Nephron (organoid): ENCODE results near the gene SLC4A8.

Source experiments
- H3K27ac Mint-ChIP-seq, 3 experiments: 2 replicates each; pipeline ENCODE4 v1.8.0; 2020; ENCODE audit warnings: mixed read lengths in 3 of 3, mild to moderate bottlenecking in 2 of 3, moderate library complexity in 1 of 3
- H3K27me3 Mint-ChIP-seq: 2 replicates; pipeline ENCODE4 v1.8.0; 2021; ENCODE audit warnings: low read depth, mild to moderate bottlenecking, moderate library complexity, mixed read lengths
- H3K36me3 Mint-ChIP-seq: 2 replicates; pipeline ENCODE4 v1.8.0; 2020; ENCODE audit warnings: low read depth, mixed read lengths
- H3K4me1 Mint-ChIP-seq: 2 replicates; pipeline ENCODE4 v1.8.0; 2020; ENCODE audit warnings: mixed read lengths
- H3K4me3 Mint-ChIP-seq, 3 experiments: 2 replicates each; pipeline ENCODE4 v1.8.0; 2020; ENCODE audit warnings: mild to moderate bottlenecking in 3 of 3, mixed read lengths in 3 of 3, moderate library complexity in 2 of 3
- H3K9me3 Mint-ChIP-seq: 2 replicates; pipeline ENCODE4 v1.8.0; 2020; ENCODE audit warnings: mixed read lengths
- CTCF ChIP-seq, 3 experiments: fragments of 200-600 bp; sonication (generic); IDR thresholded peaks; one replicate each; pipeline ENCODE4 v1.5.0; 2021; ENCODE audit warnings: antibody characterized with exemption in 3 of 3; ENCODE audit not compliant: unreplicated experiment in 3 of 3

Gene SLC4A8

GRCh38 chr12:51521554-51522276 is 97.1 kb downstream of the SLC4A8 start:
- Mint-ChIP-seq H3K36me3 (no peaks in the 10 kb centered on the region), H3K9me3 (no peaks in the 10 kb centered on the region), H3K27me3 (peaks cover 4% of the 10 kb centered on the region), H3K27ac (no peak overlapping the region), H3K4me3 (no peak overlapping the region), H3K4me1 (peaks cover 4% of the 10 kb centered on the region)
- TF ChIP-seq CTCF (IDR thresholded peaks at IDR 0.05; ENCODE audit: unreplicated experiment in 3 of 3): no peak

GRCh38 chr12:51522696-51523095 is 98.1 kb downstream of the SLC4A8 start:
- no peak for TF ChIP-seq CTCF (IDR thresholded peaks at IDR 0.05; ENCODE audit: unreplicated experiment in 3 of 3)
- peaks cover 4% of the 10 kb centered on the region for H3K4me1 Mint-ChIP-seq
- no peaks in the 10 kb centered on the region for H3K36me3 Mint-ChIP-seq
- H3K4me3 Mint-ChIP-seq: no peak overlapping the region
- peaks cover 5% of the 10 kb centered on the region for H3K27me3 Mint-ChIP-seq
- no peaks in the 10 kb centered on the region for H3K9me3 Mint-ChIP-seq
- no peak overlapping the region for H3K27ac Mint-ChIP-seq

- TF ChIP-seq CTCF (IDR thresholded peaks at IDR 0.05; ENCODE audit: unreplicated experiment in 3 of 3): no peak
- Mint-ChIP-seq H3K4me3 (no peak overlapping the region), H3K27ac (peak overlapping the region in 1 of 3 experiments; percentile 34), H3K4me1 (peaks cover 4% of the 10 kb centered on the region), H3K27me3 (peaks cover 11% of the 10 kb centered on the region), H3K9me3 (no peaks in the 10 kb centered on the region), H3K36me3 (no peaks in the 10 kb centered on the region)
These were observed 99.8 kb downstream of the SLC4A8 start for GRCh38 chr12:51524386-51524901.

- Mint-ChIP-seq H3K27ac (no peak overlapping the region), H3K36me3 (no peaks in the 10 kb centered on the region), H3K4me3 (no peak overlapping the region), H3K4me1 (peaks cover 4% of the 10 kb centered on the region), H3K27me3 (peaks cover 11% of the 10 kb centered on the region), H3K9me3 (no peaks in the 10 kb centered on the region)
- no peak for TF ChIP-seq CTCF (IDR thresholded peaks at IDR 0.05; ENCODE audit: unreplicated experiment in 3 of 3)
These were observed 100.9 kb downstream of the SLC4A8 start for GRCh38 chr12:51525518-51525917.

- no peak overlapping the region for H3K4me3 Mint-ChIP-seq
- no peak overlapping the region for H3K27ac Mint-ChIP-seq
These were observed 103.3 kb downstream of the SLC4A8 start for GRCh38 chr12:51527966-51528365.

More at GRCh38 chr12:51527966-51528365, 103.3 kb downstream of the SLC4A8 start:
- Mint-ChIP-seq H3K9me3 (no peaks in the 10 kb centered on the region), H3K36me3 (no peaks in the 10 kb centered on the region), H3K4me1 (peaks cover 8% of the 10 kb centered on the region), H3K27me3 (peaks cover 23% of the 10 kb centered on the region)
- no peak for TF ChIP-seq CTCF (IDR thresholded peaks at IDR 0.05; ENCODE audit: unreplicated experiment in 3 of 3)
